Cerebellar cortex (tissue), 1 donor: ENCODE data around the gene ZNF783.
A peak's percentile ranks its signal among the peaks of the same experiment; 100 is the strongest.
"Not testable (repeated sequence)": the region's sequence is repeated elsewhere in the genome, so short reads cannot be mapped to it uniquely, and the experiment has no call there.

ENCODE experiments used
- DNase-seq: peaks from one replicate; pipeline ENCODE4 v3.0.0-alpha.2; 2015; ENCODE audit warnings: low spot score

ZNF783 gene

GRCh38 chr7:149261829-149262617 lies at the start of gene ZNF783:
ZNF783 (plus strand) TSS chr7:149262196; CDS start chr7:149262334, 138 bp downstream.
- peak; percentile 77 for DNase-seq

DNA sequence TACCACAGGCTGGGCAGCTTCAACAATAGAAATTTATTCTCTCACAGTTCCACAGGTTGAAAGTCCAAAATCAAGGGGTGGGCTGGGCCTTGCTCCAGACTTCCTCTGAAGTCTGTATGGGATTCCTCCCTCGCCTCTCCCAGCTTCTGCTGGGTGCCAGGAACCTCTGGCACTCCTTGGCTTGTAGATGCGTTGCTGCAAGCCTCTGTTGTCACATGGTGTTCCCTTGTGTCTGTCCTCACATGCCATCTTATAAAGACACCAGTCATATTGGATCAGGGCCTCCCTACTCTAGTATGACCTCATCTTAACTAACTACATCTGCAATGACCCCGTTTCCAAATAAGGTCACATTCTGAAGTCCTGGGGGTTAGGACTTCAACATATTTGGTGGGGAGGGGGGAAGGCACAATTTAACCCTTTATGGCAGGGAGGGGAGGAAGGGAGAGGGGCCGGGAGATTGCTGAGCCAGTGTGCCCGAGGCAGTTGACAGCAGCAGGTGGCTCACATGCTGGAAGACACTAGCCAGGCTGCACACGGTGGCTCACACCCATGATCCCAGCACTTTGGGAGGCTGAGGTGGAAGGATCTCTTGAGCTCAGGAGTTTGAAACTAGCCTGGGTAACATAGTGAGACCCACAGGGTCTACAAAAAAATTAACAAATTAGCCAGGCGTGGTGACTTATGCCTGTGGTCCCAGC lies 47.8 kb upstream of the ZNF783 start:
- DNase-seq, result no peak

- DNase-seq, result no peak
Observed at GRCh38 chr7:149216402-149216801, 45.6 kb upstream of the ZNF783 start.

- no peak for DNase-seq
Observed at GRCh38 chr7:149217570-149217969, 44.4 kb upstream of the ZNF783 start.

DNA sequence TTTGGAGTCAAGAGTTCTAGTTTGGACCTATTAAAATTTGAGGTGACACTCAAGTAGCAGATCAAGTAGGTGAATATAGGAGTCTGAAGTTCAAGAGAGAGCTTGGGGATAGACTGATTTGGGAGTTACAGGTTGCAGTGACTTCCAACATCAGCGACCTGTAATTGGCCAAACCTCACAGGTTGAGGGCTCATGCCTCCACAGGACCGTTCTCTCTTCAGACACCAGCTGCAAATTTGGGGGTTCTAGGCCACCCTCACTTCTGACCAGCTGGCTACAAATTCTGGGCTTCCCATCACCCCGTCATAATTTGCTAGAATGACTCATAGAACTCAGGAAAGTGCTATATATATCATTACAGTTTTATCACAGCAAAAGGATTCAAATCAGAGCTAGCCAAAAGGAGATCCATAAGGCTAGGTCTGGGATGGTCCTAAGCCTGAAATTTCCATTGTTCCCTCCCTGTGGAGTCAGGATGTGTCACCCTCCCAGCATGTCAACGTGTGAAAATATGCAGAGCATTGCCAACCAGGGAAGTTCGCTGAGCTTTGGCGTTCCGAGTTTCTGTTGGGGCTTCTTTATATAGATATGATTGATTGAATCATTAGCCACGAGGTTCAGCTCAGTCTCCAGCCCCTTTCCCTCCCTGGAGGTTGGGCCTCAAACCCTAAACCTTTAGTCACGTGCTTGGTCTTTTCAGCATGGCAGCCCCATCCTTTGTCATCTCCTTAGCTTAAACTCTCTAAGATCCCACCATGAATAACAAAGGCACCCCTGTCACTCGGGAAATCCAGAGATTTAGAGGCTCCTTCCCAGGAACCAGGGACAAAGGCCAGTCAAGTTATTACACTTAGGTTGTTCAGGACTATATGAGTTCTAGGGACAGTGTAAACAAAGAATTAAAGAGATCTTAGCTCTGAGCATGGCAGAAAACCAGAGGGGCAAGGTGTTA lies 43.3 kb upstream of the ZNF783 start:
- DNase-seq, result no peak

DNA sequence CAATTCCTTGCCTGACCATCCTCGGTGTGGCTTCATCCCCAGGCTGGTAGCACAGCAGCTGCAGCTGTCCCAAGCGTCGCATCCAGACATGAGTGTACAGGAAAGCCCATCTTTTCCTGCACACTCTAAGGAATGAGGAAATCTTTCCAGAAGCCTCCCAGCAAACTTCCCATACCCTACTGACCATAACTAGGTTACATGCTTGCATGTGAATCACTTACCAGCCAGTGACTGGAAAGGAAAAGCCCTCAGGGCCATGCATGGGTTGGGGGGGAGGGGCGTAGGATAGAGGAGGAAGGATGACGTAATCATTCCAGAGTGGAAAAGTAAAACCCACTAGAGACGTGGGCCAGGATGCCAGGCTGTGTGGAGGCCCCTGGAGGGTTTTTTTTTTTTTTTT lies 41.5 kb upstream of the ZNF783 start:
- DNase-seq, result no peak

DNA sequence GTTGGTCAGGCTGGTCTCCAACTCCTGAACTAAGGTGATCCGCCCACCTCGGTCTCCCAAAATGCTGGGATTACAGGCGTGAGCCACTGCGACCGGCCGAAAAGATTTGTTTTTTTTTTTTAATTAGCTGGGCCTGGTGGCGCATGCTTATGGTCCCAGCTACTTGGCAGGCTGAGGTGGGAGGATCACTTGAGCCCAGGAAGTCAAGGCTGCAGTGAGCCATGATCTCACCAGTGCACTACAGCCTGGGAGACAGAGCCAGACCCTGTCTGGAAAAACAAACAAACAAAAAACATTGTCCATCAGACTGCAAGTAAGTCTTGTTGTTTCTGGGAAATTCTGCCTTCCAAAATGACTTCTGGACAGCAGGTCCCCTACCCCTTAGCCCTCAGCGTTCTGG lies 38.8 kb upstream of the ZNF783 start:
- no peak for DNase-seq

GRCh38 chr7:149223761-149224160 lies 38.2 kb upstream of the ZNF783 start:
- no peak for DNase-seq

GRCh38 chr7:149224352-149224751 lies 37.6 kb upstream of the ZNF783 start:
- no peak for DNase-seq

DNA sequence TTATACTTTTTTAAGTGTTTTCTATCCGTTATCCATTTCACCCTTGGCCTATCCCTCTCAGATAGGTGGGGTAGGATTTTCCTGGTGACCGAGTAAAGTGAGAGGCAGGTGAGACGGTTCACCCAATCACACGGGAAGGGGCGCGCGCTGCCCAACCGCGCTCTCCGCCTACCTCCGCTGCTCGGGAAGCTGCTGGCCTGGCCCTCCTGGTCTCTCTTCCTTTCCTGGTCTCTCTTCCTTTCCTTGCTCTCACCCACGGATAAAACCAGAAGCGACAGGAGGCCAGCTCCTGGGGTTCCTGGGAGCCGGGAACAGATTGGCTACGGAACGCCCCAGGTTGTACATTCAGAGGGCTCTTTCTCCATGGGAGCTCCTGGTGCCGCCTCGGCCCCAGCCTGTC lies 36.9 kb upstream of the ZNF783 start:
- no peak for DNase-seq

DNA sequence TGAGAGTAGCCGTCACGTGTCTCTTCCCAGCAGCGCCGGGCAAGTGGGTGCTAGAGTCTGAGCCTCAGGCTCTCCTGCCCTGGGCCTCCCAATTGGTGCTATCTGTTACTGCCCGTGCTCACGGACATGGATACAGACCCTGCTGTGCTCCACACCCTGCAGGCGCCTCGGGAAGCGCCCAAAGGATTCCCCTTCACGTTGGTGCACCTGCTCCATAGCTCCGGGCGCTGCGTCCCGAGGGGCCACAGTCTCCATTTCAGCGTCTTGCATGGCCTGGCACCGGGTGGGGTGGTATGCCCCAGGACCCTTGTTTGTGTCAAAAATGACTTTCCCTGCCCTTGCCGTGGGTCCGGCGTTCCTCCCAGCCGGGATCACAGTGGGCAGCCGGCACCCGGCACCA lies 36.3 kb upstream of the ZNF783 start:
- no peak for DNase-seq

DNA sequence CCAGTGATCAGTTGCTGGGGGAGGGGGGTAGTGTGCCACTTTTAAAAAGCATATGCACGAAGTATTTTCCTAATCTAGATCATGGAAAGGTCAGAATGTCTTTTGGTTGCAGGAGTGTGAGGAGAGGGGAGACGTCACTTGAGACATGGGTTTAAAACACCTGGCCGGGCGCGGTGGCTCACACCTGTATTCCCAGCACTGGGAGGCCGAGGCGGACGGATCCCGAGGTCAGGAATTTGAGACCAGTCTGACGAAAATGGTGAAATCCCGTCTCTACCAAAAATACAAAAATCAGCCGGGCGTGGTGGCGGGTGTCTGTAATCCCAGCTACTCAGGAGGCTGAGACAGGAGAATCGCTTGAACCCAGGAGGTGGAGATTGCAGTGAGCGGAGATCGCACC lies 35.6 kb upstream of the ZNF783 start:
- DNase-seq, result not testable (repeated sequence)

DNA sequence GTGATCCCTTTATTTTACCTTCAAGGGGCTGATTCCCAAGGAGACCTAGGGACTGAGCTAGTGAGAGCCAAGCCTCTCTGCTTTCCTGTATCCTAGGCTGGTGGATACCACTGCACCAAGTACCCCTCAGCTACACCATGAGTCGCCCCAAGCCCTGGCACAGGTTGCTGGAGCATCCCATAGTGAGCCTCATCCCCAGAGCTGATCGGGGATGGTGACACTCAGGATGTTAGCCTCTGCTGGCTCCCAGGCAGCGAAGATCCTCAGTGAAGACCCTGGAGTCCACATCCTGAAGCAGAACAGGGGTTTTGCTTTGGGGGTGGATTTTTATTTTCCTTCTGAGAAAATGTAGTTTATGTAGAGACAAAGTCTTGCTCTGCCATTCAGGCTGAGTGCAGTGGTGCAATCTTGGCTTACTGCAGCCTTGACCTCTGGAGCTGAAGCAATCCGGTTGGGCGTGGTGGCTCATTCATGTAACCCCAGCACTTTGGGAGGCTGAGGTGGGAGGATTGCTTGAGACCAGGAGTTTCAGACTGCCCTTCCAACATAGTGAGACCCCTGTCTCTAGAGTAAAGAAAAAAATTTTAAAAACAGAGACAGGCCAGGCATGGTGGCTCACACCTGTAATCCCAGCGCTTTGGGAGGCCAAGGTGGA lies 35.0 kb upstream of the ZNF783 start:
- DNase-seq, result no peak

- no peak for DNase-seq
Observed at GRCh38 chr7:149228831-149229471, 33.0 kb upstream of the ZNF783 start.

GRCh38 chr7:149229526-149229925 lies 32.5 kb upstream of the ZNF783 start:
- no peak for DNase-seq

- no peak for DNase-seq
Observed at GRCh38 chr7:149232362-149232761, 29.6 kb upstream of the ZNF783 start.

DNA sequence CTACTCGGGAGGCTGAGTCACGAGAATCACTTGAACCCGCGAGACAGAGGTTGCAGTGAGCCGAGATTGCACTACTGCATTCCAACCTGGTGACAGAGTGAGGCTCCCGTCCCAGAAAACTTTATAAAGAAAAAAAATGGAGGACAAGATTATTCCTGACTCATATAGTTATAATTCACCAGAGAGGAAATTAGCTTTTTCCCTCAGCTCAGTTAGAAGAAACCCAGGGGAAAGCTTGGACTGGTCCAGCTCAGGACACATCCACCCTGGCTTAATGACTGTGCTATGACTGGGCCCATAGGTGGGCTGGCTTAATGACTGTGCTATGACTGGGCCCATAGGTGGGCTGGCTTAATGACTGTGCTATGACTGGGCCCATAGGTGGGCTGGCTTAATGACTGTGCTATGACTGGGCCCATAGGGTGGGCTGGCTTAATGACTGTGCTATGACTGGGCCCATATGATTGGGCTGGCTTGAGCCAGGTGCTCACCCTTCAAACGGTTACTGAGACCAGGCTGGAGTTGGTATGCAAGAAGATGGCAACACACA lies 28.3 kb upstream of the ZNF783 start:
- DNase-seq, result not testable (repeated sequence)

GRCh38 chr7:149237502-149237901 lies 24.5 kb upstream of the ZNF783 start:
- no peak for DNase-seq

DNA sequence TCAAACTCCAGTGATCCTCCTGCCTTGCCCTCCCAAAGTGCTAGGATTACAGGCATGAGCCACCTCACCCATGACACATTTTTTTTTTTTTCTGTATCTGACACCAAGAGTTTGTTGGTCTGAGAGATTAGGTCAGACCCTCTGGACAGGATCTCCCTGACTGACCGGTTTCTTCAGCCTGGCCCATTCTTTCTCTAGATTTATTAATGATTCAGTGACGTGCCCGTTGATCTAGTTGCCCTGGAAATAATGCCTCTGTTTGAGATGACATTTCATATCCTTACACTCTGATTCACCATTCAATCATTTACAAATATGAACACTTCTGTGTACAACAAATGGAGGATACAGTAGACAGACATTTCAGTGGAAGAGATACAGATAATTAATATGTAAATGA lies 23.9 kb upstream of the ZNF783 start:
- DNase-seq, result no peak

DNA sequence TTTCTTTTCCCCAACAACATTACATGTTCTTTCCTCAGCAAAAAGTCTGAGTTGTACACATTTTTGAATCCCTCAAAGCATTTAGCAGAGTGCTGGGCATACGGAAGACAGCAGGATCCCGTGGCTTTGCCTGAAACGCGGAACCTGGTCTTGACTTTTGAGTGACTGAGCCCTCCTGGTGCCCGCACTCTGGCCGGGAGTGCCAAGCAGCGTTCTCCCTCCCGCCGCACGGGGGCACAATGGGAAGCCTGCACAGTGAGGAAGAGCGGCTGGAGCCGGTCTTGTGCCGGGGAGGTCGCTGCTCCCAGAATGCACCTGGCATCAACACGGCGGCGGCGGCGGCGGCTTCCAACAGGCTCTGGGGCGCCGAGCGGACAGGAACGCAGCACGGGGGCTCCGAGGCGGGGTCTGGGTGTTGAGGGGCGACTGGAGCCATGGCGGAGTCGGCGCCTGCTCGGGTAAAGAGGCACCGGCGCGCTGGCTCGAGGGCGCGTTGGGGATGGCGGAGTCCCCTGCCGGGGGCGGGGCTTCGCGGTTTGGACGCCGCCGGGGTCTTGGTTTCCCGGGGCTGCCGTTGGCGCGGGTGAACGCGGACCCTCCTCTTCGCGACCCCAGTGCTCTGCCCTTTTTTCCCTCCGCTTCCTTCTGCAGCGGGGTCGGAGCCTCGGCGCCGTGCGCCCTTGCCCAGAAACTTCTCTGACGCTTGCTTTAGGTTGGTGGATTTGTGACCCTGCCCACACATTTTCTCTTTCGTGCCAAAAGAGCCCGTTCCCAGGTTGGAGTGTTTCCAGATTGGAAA lies 22.5 kb upstream of the ZNF783 start, which contains the start of gene ZNF212:
ZNF212 (plus strand) TSS at position 307 of the 799 bp plus-strand sequence; CDS start at position 435, 128 bp downstream.
- DNase-seq, result peak; percentile 91
